Activated naive CD4-positive, alpha-beta T cell treated with anti-CD3 and anti-CD28 coated beads for 36 hours (primary cell): ENCODE results near the gene IFI27L2. TPM values are rescaled to one million over a fixed set of nuclear protein-coding genes. Genes with fewer than 3 reads are reported as not detected.

ENCODE experiments used
- CTCF ChIA-PET: fragments of 350-600 bp; sonication (Branson Sonifier 250); formaldehyde crosslinking; loops from one replicate; lab custom pipeline; 2021; ENCODE audit warnings: antibody characterized with exemption; lab: Charles Lee
- DNase-seq: peaks from one replicate; pipeline ENCODE4 v3.0.0-alpha.2; 2020
- H3K27ac Mint-ChIP-seq: one replicate; pipeline ENCODE4 v1.8.0; 2021; ENCODE audit warnings: mild to moderate bottlenecking, mixed read lengths
- H3K27me3 Mint-ChIP-seq: one replicate; pipeline ENCODE4 v1.8.0; 2021; ENCODE audit warnings: low read depth, mixed read lengths
- H3K36me3 Mint-ChIP-seq: one replicate; pipeline ENCODE4 v1.8.0; 2021; ENCODE audit warnings: low read depth, mixed read lengths
- H3K4me1 Mint-ChIP-seq: one replicate; pipeline ENCODE4 v1.8.0; 2021; ENCODE audit warnings: low read depth, mixed read lengths
- H3K4me3 Mint-ChIP-seq: one replicate; pipeline ENCODE4 v1.8.0; 2021; ENCODE audit warnings: mild to moderate bottlenecking, moderate library complexity, mixed read lengths
- H3K9me3 Mint-ChIP-seq: one replicate; pipeline ENCODE4 v1.8.0; 2021; ENCODE audit warnings: mixed read lengths
- intact Hi-C: fragments of 100-400 bp; cut with micrococcal nuclease; formaldehyde crosslinking; loops from one replicate; pipeline ENCODE4 v1.15.1; 2023
- total RNA-seq, 2 experiments: library from RNA; stranded (reverse); gene quantifications; one replicate each; pipeline ENCODE4 v1.2.3, GENCODE V29; 2021

The IFI27L2 gene
- total RNA-seq, 2 experiments from 2014 or later = 67.0 to 73.4 TPM

- peak; percentile 79 for DNase-seq
- Mint-ChIP-seq H3K36me3 (peaks cover 4% of the 10 kb centered on the region), H3K27me3 (no peaks in the 10 kb centered on the region), H3K9me3 (peaks cover 7% of the 10 kb centered on the region), H3K4me3 (no peak overlapping the region), H3K27ac (no peak overlapping the region), H3K4me1 (peaks cover 18% of the 10 kb centered on the region)
- CTCF ChIA-PET = interaction anchor here (0.6 to 5.0 kb wide), 34 partner anchors 9 to 819 kb away, joined by 3 to 82 read pairs (median 4); partner anchors contain the start of genes DDX24 and IFI27L1
- intact Hi-C loops = loop anchor here (1.0 to 2.0 kb wide), 4 partner anchors 48 to 416 kb away; no protein-coding TSS in a partner anchor
Measured at GRCh38 chr14:94132285-94132887, 3.0 kb upstream of the IFI27L2 start.

DNA sequence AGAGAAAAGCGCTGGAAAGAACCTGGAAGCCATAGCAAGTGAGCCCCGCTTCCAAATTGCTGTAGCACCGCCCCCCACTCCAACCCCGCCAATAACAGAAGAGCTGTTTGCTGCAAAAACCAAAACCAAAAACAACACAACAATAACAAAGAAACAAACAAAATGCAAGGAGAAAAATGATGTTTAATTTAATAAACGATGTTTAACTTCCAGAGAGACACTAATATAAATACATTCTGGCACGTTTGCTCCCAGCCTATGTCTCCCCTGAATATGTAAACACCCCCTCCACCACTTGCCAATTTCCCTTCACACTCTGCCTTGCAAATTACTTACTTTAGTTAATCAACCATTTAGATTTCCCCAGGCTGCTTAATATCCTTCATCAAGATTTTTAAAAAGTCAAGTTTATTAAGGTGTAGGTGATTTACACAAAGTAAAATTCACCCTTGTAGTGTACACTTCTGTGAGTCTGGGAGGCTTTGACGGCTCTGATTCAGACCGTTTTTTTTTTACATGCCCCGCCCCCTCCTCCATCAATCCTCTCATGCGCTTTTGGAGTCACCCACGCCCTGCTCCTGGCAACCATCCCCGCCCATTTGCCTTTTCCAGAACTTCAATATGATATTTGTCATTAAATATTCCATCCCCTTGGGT is 482 bp upstream of the IFI27L2 start:
- Mint-ChIP-seq H3K4me3 (peak overlapping the region; percentile 88), H3K27me3 (no peaks in the 10 kb centered on the region), H3K9me3 (no peaks in the 10 kb centered on the region), H3K36me3 (peaks cover 4% of the 10 kb centered on the region), H3K4me1 (peaks cover 16% of the 10 kb centered on the region), H3K27ac (no peak overlapping the region)
- DNase-seq = peak; percentile 56
- intact Hi-C loops = loop anchor here (1.0 to 2.0 kb wide), 4 partner anchors 49 to 191 kb away; partner anchors contain the start of genes DDX24, IFI27L1 and OTUB2
- CTCF ChIA-PET = interaction anchor here (0.6 to 5.0 kb wide), 9 partner anchors 11 to 356 kb away, joined by 3 to 82 read pairs (median 5); no protein-coding TSS in a partner anchor

GRCh38 chr14:94128216-94128839 is 1.1 kb downstream of the IFI27L2 start:
- H3K4me1 Mint-ChIP-seq = peaks cover 16% of the 10 kb centered on the region
- no peaks in the 10 kb centered on the region for H3K9me3 Mint-ChIP-seq
- H3K4me3 Mint-ChIP-seq = peak overlapping the region; percentile 88
- H3K27me3 Mint-ChIP-seq = no peaks in the 10 kb centered on the region
- peaks cover 4% of the 10 kb centered on the region for H3K36me3 Mint-ChIP-seq
- peak overlapping the region; percentile 68 for H3K27ac Mint-ChIP-seq
- intact Hi-C loops = loop anchor here (2.0 kb wide), 2 partner anchors 92 to 190 kb away; no protein-coding TSS in a partner anchor
- DNase-seq = no peak
- CTCF ChIA-PET = interaction anchor here (0.5 to 6.0 kb wide), 13 partner anchors 8 to 1681 kb away, joined by 3 to 38 read pairs (median 3); partner anchors contain the start of genes DDX24 and IFI27L1

GRCh38 chr14:94127330-94127729 is 2.1 kb downstream of the IFI27L2 start:
- intact Hi-C loops = no loop called here
- H3K4me3 Mint-ChIP-seq = no peak overlapping the region
- CTCF ChIA-PET = interaction anchor here (0.5 to 6.0 kb wide), 5 partner anchors 10 to 1682 kb away, joined by 3 to 38 read pairs (median 3); partner anchors contain the start of genes DDX24 and IFI27L1

DNA sequence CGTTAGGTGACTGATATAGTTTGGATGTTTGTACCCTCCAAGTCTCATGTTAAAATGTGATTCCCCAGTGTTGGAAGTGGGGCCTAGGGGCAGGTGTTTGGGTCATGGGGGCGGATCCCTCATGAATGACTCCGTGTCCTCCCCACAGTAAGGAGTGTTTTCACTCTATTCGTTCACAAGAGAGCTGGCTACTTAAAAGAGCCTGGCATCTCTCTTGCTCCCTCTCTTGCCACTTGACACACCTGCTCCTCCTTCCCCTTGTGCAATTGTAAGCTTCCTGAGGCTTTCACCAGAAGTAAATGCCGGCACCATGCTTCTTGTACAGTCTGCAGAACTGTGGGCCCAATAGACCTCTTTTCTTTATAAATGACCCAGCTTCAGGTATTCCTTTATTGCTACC is 2.6 kb downstream of the IFI27L2 start:
- no peak for DNase-seq
- intact Hi-C loops = no loop called here
- Mint-ChIP-seq H3K27ac (no peak overlapping the region), H3K4me1 (peaks cover 16% of the 10 kb centered on the region), H3K36me3 (peaks cover 4% of the 10 kb centered on the region), H3K9me3 (peaks cover 9% of the 10 kb centered on the region), H3K27me3 (no peaks in the 10 kb centered on the region), H3K4me3 (no peak overlapping the region)
- CTCF ChIA-PET = interaction anchor here (1.0 to 6.0 kb wide), 2 partner anchors 11 to 73 kb away, joined by 3 to 38 read pairs; no protein-coding TSS in a partner anchor

More at GRCh38 chr14:94127330-94127729, 2.1 kb downstream of the IFI27L2 start:
- Mint-ChIP-seq H3K9me3 (peaks cover 5% of the 10 kb centered on the region), H3K27ac (no peak overlapping the region), H3K4me1 (peaks cover 16% of the 10 kb centered on the region), H3K27me3 (no peaks in the 10 kb centered on the region), H3K36me3 (peaks cover 4% of the 10 kb centered on the region)
- DNase-seq = no peak

- H3K27ac Mint-ChIP-seq = no peak overlapping the region
- H3K9me3 Mint-ChIP-seq = peaks cover 14% of the 10 kb centered on the region
- intact Hi-C loops = no loop called here
- peaks cover 4% of the 10 kb centered on the region for H3K36me3 Mint-ChIP-seq
- no peaks in the 10 kb centered on the region for H3K27me3 Mint-ChIP-seq
- DNase-seq = no peak
- peaks cover 16% of the 10 kb centered on the region for H3K4me1 Mint-ChIP-seq
- CTCF ChIA-PET = interaction anchor here (1.0 to 6.0 kb wide), 3 partner anchors 11 to 91 kb away, joined by 3 to 38 read pairs (median 4); no protein-coding TSS in a partner anchor
- no peak overlapping the region for H3K4me3 Mint-ChIP-seq
Measured at GRCh38 chr14:94126419-94126677, 3.1 kb downstream of the IFI27L2 start.

- no peak overlapping the region for H3K4me3 Mint-ChIP-seq
- CTCF ChIA-PET = interaction anchor here (1.0 to 6.0 kb wide), 3 partner anchors 12 to 90 kb away, joined by 3 to 38 read pairs (median 4); no protein-coding TSS in a partner anchor
- H3K27me3 Mint-ChIP-seq = no peaks in the 10 kb centered on the region
- H3K9me3 Mint-ChIP-seq = peaks cover 19% of the 10 kb centered on the region
- intact Hi-C loops = no loop called here
- H3K27ac Mint-ChIP-seq = no peak overlapping the region
- peaks cover 4% of the 10 kb centered on the region for H3K36me3 Mint-ChIP-seq
- peaks cover 16% of the 10 kb centered on the region for H3K4me1 Mint-ChIP-seq
- DNase-seq = no peak
Measured at GRCh38 chr14:94125659-94126418, 3.6 kb downstream of the IFI27L2 start.

DNA sequence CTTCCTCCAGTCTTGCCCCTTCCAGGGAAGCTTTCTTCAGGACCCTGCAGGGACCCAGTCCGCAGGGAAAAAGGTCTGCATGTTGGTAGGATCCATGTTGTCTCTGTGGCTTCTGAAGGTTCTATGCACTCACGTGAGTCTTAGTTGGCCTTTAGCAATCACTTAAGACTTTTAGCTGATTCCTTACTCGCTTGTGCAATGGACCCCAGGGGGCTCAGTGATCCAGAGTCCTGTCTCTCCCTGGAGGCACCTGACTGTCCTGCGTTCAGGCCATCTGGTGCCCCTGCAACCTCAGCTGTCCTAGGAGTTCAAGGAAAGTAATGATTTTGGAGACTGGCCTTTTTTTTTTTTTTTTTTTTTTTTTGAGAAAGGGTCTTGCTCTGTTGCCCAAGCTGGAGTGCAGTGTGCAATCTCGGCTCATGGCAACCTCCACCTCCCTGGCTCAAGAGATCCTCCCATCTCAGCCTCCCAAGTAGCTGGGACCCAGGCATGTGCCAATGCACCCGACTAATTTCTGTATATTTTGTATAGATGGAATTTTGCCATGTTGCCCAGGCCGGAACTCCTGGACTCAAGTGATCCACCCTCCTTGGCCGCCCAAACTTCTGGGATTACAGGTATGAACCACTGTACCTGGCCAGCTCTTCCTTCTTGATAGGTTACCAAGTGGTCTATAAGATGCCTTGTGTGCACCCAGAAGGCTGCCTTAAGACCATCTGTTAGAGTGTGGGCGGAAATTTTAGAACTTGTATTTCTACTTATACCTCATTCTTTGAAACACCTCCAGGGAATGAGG is 4.6 kb downstream of the IFI27L2 start:
- no peak overlapping the region for H3K27ac Mint-ChIP-seq
- peaks cover 9% of the 10 kb centered on the region for H3K4me1 Mint-ChIP-seq
- H3K4me3 Mint-ChIP-seq = no peak overlapping the region

DNA sequence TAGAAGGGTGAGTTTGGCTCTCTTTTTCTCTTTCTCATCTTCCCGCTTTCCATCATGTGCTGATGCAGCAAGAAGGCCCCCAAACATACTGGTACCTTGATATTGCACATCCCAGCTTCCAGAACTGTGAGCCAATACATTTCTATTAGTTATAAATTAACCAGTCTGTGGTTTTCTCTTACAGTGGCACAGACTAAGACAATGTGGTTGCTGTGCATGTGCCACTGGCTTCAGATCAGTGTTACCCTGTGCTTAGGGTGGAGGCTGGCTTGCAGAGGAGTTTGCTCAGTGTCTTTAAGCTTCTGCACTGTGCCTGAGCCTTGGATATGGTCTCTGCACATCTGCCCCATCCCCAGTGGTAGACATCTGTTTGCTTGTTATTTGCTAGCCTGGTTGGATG is 5.5 kb downstream of the IFI27L2 start:
- no peak for DNase-seq
- Mint-ChIP-seq H3K36me3 (peaks cover 3% of the 10 kb centered on the region), H3K9me3 (peaks cover 32% of the 10 kb centered on the region), H3K4me1 (peaks cover 6% of the 10 kb centered on the region), H3K4me3 (no peak overlapping the region), H3K27ac (no peak overlapping the region), H3K27me3 (no peaks in the 10 kb centered on the region)
- intact Hi-C loops = no loop called here
- CTCF ChIA-PET = interaction anchor here (6.0 kb wide), 1 partner anchor 14 kb away, joined by 38 read pairs; no protein-coding TSS in a partner anchor

More for the DNA sequence above, 4.6 kb downstream of the IFI27L2 start:
- intact Hi-C loops = no loop called here
- peaks cover 4% of the 10 kb centered on the region for H3K36me3 Mint-ChIP-seq
- CTCF ChIA-PET = interaction anchor here (0.6 to 6.0 kb wide), 3 partner anchors 13 to 89 kb away, joined by 4 to 38 read pairs (median 4); no protein-coding TSS in a partner anchor
- H3K9me3 Mint-ChIP-seq = peaks cover 28% of the 10 kb centered on the region
- DNase-seq = no peak
- no peaks in the 10 kb centered on the region for H3K27me3 Mint-ChIP-seq

GRCh38 chr14:94123296-94123695 is 6.1 kb downstream of the IFI27L2 start:
- Mint-ChIP-seq H3K36me3 (no peaks in the 10 kb centered on the region), H3K9me3 (peaks cover 32% of the 10 kb centered on the region), H3K27ac (no peak overlapping the region), H3K4me1 (peaks cover under 1% of the 10 kb centered on the region), H3K27me3 (no peaks in the 10 kb centered on the region), H3K4me3 (no peak overlapping the region)
- DNase-seq = no peak
- intact Hi-C loops = no loop called here
- CTCF ChIA-PET = interaction anchor here (6.0 kb wide), 1 partner anchor 14 kb away, joined by 38 read pairs; no protein-coding TSS in a partner anchor

GRCh38 chr14:94122438-94122837 is 7.0 kb downstream of the IFI27L2 start:
- Mint-ChIP-seq H3K36me3 (no peaks in the 10 kb centered on the region), H3K9me3 (peaks cover 32% of the 10 kb centered on the region), H3K27ac (no peak overlapping the region), H3K4me3 (no peak overlapping the region), H3K27me3 (no peaks in the 10 kb centered on the region), H3K4me1 (no peaks in the 10 kb centered on the region)
- intact Hi-C loops = no loop called here
- CTCF ChIA-PET = no interaction called here
- DNase-seq = no peak
